Measurements from ENCODE around the gene TBX21.

GRCh38 chr17:47792457-47792856, 59.4 kb downstream of the TBX21 start:
- TF ChIP-seq POLR2A (IDR thresholded peaks at IDR 0.05), result no peak
- no peak for TF ChIP-seq CTCF (IDR thresholded peaks at IDR 0.05)

Measured in suprapubic skin (tissue), 3 donors.